GM12873 (cell line): ENCODE data around the gene CDK14.

Source experiments
- CTCF ChIP-seq: IDR thresholded peaks from 2 replicates; pipeline ENCODE4 v1.5.1; 2012; ENCODE audit warnings: low read depth, mild to moderate bottlenecking, moderate library complexity, low read length, control low read depth; ENCODE audit not compliant: insufficient read depth; ENCODE audit errors: missing control alignments

Gene CDK14

GRCh38 chr7:90655566-90655965 lies 59.4 kb downstream of the CDK14 start:
- no peak for TF ChIP-seq CTCF

DNA sequence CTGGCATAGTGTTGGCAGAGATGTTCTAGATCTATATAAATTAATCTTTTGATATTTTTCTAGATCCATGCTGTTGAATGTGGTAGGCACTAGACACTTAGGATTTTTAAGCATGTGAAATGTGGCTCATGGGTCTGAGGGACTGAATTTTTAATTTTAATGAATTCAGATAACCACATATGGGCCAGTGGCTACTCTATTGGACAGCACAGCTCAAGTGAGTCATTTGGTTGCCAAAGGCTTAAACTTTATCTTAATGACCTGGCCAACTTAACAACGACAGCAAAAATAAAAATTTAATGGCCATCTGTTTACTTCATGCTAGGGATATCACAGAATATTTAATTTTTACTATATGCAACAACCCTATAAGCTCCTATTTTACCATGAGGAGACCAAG lies 61.4 kb downstream of the CDK14 start:
- no peak for TF ChIP-seq CTCF

DNA sequence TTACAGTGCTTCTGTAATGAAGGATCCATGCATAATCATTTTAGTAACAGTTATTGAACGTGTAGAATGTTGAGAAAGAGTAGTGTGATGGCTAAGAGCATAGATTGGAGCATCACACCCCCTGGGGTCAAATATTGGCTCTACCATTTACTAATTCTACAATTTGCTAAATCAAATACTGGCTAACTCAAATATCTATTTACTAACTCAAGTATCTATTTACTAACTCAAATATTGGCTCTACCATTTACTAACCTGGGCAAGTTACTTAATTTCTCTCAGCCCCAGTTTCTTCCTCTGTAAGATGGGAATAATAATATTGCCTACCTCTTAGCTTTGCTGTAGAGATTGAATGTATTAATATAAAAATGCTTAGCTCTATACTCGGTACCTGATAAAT lies 64.0 kb downstream of the CDK14 start:
- no peak for TF ChIP-seq CTCF

DNA sequence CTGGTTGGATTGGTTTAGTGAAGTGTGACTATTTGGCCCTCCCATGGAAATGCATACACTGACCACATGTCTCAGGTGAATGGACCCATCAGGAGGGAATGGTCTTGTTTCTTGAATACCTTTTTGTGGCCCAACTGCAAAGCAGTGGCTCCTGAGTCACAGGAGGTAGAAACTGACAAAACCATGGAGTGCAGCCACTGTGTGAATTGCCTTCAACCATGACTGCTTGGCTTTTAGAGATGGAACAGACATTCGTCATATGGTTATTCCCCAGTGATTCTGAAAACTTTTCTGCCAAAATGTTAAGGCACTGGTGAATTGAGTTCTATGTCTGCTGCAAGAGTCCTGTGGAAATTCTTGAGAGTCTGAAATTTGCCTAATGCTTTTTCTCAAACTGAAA lies 64.7 kb downstream of the CDK14 start:
- TF ChIP-seq CTCF = no peak

DNA sequence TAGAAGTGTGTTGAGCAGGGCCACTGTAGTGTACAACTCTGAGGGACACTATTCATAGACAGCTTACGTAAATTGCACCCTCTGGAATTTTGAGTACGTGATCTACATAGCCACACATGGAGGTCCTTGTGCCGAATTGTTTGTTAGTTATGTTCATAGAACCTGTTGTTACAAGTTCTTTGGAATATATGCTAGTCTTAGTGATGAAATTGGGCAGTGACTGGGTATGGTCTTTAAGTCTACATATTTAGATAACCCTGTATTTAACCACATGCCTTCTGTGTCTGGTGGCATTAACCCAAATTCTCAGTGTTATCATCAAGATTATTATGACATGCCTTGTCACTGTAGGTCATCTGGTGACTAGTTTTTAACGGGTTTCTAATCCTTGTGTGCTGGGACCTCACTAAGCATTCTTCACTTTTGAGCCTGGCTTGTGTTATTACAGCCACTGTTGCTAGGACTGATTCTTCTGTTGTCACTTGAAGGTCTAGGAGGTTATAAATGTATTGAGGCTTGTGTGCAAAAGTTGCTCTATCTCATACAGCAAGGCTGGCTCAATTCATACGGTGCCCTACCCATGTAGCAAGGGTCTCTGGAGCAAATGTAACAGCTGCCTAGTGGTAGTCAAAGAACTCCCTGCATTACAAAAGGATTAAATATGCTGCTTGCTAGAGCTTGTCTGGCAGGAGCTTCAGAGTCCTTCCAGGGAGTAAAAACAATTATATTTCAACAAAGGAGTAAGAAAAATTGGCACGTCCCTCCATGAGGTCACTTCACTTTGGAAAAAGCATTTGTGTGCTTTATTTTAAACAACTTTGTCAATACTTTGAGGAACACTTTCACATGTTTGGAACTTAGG lies 65.4 kb downstream of the CDK14 start:
- TF ChIP-seq CTCF = no peak

DNA sequence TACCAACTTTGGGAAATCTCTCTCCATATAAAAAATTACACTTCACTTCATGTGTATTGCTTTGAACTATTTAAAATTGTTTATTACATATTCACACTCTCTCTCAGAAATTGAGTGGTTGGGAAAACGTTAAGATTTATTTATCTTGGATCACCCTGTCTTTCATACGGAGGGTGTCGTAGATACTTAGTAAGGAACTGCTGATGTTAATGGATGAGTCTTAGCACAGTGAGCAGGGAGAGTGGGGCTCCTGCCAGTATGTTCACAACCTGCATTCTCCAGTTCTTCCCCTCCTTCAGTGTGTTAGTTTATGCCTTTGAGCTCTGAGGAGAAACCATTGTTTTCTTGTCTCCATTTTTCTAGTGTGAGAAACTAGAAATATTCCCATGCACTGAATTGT lies 67.1 kb downstream of the CDK14 start:
- TF ChIP-seq CTCF = no peak

GRCh38 chr7:90666186-90666585 lies 70.1 kb downstream of the CDK14 start:
- no peak for TF ChIP-seq CTCF
